ENCODE measurements around the gene DNAH17.

GRCh38 chr17:78573955-78574354 lies 3.2 kb downstream of the DNAH17 start:
- TF ChIP-seq EZH2phosphoT487 (IDR thresholded peaks at IDR 0.05) (no peak), CTCF (IDR thresholded peaks at IDR 0.05) (no peak), EZH2 (IDR thresholded peaks at IDR 0.05) (no peak)
